Ovary (tissue), 9 donors: ENCODE data around the gene PDZRN3. TPM values are rescaled to one million over a fixed set of nuclear protein-coding genes. Genes with fewer than 3 reads are reported as not detected.

Experiments used
- DNase-seq, 5 donors: peaks; one replicate each; pipeline ENCODE4 v3.0.0-alpha.2; 2019 to 2020
- H3K27ac ChIP-seq, 2 donors: fragments of 200-600 bp; one replicate each; pipeline versions ENCODE4 v1.5.1 to v1.8.0; 2019 to 2022
- H3K27me3 ChIP-seq: fragments of 200-600 bp; one replicate; pipeline ENCODE4 v1.8.0; 2022
- H3K36me3 ChIP-seq: fragments of 200-600 bp; sonication (generic); one replicate; pipeline ENCODE4 v1.5.1; 2019
- H3K4me1 ChIP-seq: one replicate; pipeline ENCODE4 v1.8.1; 2013; ENCODE audit warnings: mild to moderate bottlenecking, moderate library complexity; ENCODE audit not compliant: insufficient read depth
- H3K4me3 ChIP-seq: fragments of 200-600 bp; sonication (generic); one replicate; pipeline ENCODE4 v1.5.1; 2017
- H3K9me3 ChIP-seq, 2 donors: fragments of 200-600 bp in 1 of 2; sonication (generic) in 1 of 2; one replicate each; pipeline versions ENCODE4 v1.5.1 to v1.8.1; 2013 to 2019; ENCODE audit warnings: mild to moderate bottlenecking in 1 of 2, moderate library complexity in 1 of 2
- CTCF ChIP-seq, 3 donors: fragments of 450-650 bp in 2 of 3; fragments of 200-600 bp in 1 of 3; IDR thresholded peaks; one replicate each; pipeline versions ENCODE4 v1.5.1 to v1.8.0; 2016 to 2022; ENCODE audit warnings: antibody characterized with exemption in 3 of 3, mild to moderate bottlenecking in 1 of 3
- EP300 ChIP-seq: sonication (generic); formaldehyde crosslinking; IDR thresholded peaks from one replicate; pipeline ENCODE4 v1.6.1; 2017; ENCODE audit warnings: antibody characterized with exemption
- POLR2A ChIP-seq: fragments of 450-650 bp; IDR thresholded peaks from one replicate; pipeline ENCODE4 v1.6.1; 2017; ENCODE audit warnings: antibody characterized with exemption, mild to moderate bottlenecking, moderate library complexity
- WGBS, 3 donors: extraction: QIAGEN DNeasy Blood & Tissue Kit in 1 of 3; methylation state at CpG; one replicate each; pipeline versions ENCODE4 v1.1.5 to v1.1.7; 2013 to 2017; 5-methylcytosine and 5-hydroxymethylcytosine counted together
- intact Hi-C, 4 donors: fragments of 100-400 bp; cut with DNase I; formaldehyde crosslinking; loops; one replicate each; pipeline versions ENCODE4 v1.11.0 to v1.15.1; 2022 to 2023
- polyA plus RNA-seq, 2 donors: library from polyadenylated mRNA; stranded (reverse); fragments of 200-250 nt in 1 of 2; fragments of 350-450 nt in 1 of 2; fragmentation: Illumina TruSeq in 1 of 2; extraction: RNeasy Lipid Tissue Mini Kit (QIAGEN cat#74804) in 1 of 2; gene quantifications; one replicate each; pipeline ENCODE4 v1.2.3, GENCODE V29; 2013 to 2014
- total RNA-seq, 7 donors: library from RNA; depleted of rRNA in 2 of 7; stranded (reverse); fragments of >200 nt in 2 of 7; fragmentation: NEBNext Ultra II Directional in 3 of 7; extraction: Animal tissue kit (Norgen Biotek cat#: 25700) in 3 of 7; gene quantifications; one replicate each; pipeline versions ENCODE4 v1.1.0 to v1.2.4, GENCODE V29; 2016 to 2023
- donor health status: DM: no; HTN: no; CAD: no; lungs with moderate emphysema.
- donor health status: DM: no; HTN: no; CAD: no.
- donor health status: Bipolar disorder and iron deficiency.
- donor health status: DM: yes; HTN: yes; CAD: no.
- donor health status: DM: no; HTN: no; CAD: no.
- donor health status: DM: yes; HTN: yes; CAD: no.

Gene PDZRN3
- total and polyA plus RNA-seq, 9 donors, result 68.1 to 161 (median 102) TPM

- Histone ChIP-seq H3K27ac (peak overlapping the region in 1 of 2 donors; percentile 25), H3K36me3 (no peaks in the 10 kb centered on the region), H3K9me3 (no peaks in the 10 kb centered on the region), H3K4me3 (no peak overlapping the region), H3K4me1 (peaks cover 32% of the 10 kb centered on the region), H3K27me3 (no peaks in the 10 kb centered on the region)
- DNase-seq, result no peak
- 3 to 7% (median 6%) methylated on average over 5 of the region's 5 CpGs for WGBS, 3 donors
- no peak for TF ChIP-seq POLR2A
- TF ChIP-seq EP300, result no peak
- TF ChIP-seq CTCF (IDR thresholded peaks at IDR 0.05), result no peak
- intact Hi-C loops, result no loop called here
Observed at GRCh38 chr3:73600293-73600938, 24.3 kb downstream of the PDZRN3 start.

GRCh38 chr3:73599605-73600004 is 25.1 kb downstream of the PDZRN3 start:
- intact Hi-C loops, result no loop called here

GRCh38 chr3:73597476-73597875 is 27.3 kb downstream of the PDZRN3 start:
- DNase-seq, result no peak
- Histone ChIP-seq H3K27me3 (no peaks in the 10 kb centered on the region), H3K27ac (no peak overlapping the region), H3K9me3 (no peaks in the 10 kb centered on the region), H3K4me1 (peaks cover 20% of the 10 kb centered on the region), H3K36me3 (no peaks in the 10 kb centered on the region), H3K4me3 (no peak overlapping the region)
- TF ChIP-seq EP300 (no peak), POLR2A (no peak), CTCF (IDR thresholded peaks at IDR 0.05) (no peak)
- 88 to 94% (median 94%) methylated on average over 3 of the region's 3 CpGs for WGBS, 3 donors
- intact Hi-C loops, result no loop called here

More at GRCh38 chr3:73599605-73600004, 25.1 kb downstream of the PDZRN3 start:
- 91 to 95% (median 93%) methylated on average over 3 of the region's 3 CpGs for WGBS, 3 donors
- Histone ChIP-seq H3K4me3 (no peak overlapping the region), H3K4me1 (peaks cover 25% of the 10 kb centered on the region), H3K9me3 (no peaks in the 10 kb centered on the region), H3K27me3 (no peaks in the 10 kb centered on the region), H3K36me3 (no peaks in the 10 kb centered on the region), H3K27ac (no peak overlapping the region)
- TF ChIP-seq POLR2A (no peak), CTCF (IDR thresholded peaks at IDR 0.05) (no peak), EP300 (no peak)
- DNase-seq, result no peak

GRCh38 chr3:73592154-73593144 is 32.3 kb downstream of the PDZRN3 start:
- DNase-seq, result no peak
- no peak overlapping the region for H3K27ac ChIP-seq
- 81 to 87% (median 81%) methylated on average over 11 of the region's 11 CpGs for WGBS, 3 donors
- H3K4me3 ChIP-seq, result no peak overlapping the region
- TF ChIP-seq POLR2A (no peak), CTCF (IDR thresholded peaks at IDR 0.05) (no peak), EP300 (no peak)
- intact Hi-C loops, result no loop called here
- H3K36me3 ChIP-seq, result no peaks in the 10 kb centered on the region
- H3K4me1 ChIP-seq, result peaks cover 13% of the 10 kb centered on the region
- no peaks in the 10 kb centered on the region for H3K9me3 ChIP-seq
- no peaks in the 10 kb centered on the region for H3K27me3 ChIP-seq
